Peyer's patch (tissue), 4 donors: Measurements from ENCODE around the gene GH2. TPM values are rescaled to one million over a fixed set of nuclear protein-coding genes. Genes with fewer than 3 reads are reported as not detected.

Source experiments
- DNase-seq, 3 donors: peaks; one replicate each; pipeline ENCODE4 v3.0.0-alpha.2; 2017 to 2019
- H3K27ac ChIP-seq, 4 donors: fragments of 200-600 bp; sonication (generic); one replicate each; pipeline ENCODE4 v1.5.1; 2016 to 2019
- H3K27me3 ChIP-seq, 2 donors: fragments of 200-600 bp; sonication (generic); one replicate each; pipeline ENCODE4 v1.5.1; 2019
- H3K36me3 ChIP-seq, 3 donors: fragments of 200-600 bp; sonication (generic); one replicate each; pipeline ENCODE4 v1.5.1; 2016 to 2019
- H3K4me1 ChIP-seq, 4 donors: fragments of 200-600 bp; sonication (generic); one replicate each; pipeline ENCODE4 v1.5.1; 2016 to 2019
- H3K4me3 ChIP-seq, 4 donors: fragments of 200-600 bp; sonication (generic); 1 replicate in 3 of 4; 2 replicates in 1 of 4; pipeline ENCODE4 v1.5.1; 2016 to 2019; ENCODE audit warnings: mild to moderate bottlenecking in 1 of 4
- H3K9me3 ChIP-seq, 4 donors: fragments of 200-600 bp; sonication (generic); one replicate each; pipeline ENCODE4 v1.5.1; 2016 to 2019; ENCODE audit warnings: mild to moderate bottlenecking in 1 of 4
- POLR2A ChIP-seq, 2 donors: fragments of 450-650 bp; IDR thresholded peaks; one replicate each; pipeline ENCODE4 v1.5.1; 2017; ENCODE audit warnings: antibody characterized with exemption in 2 of 2, mild to moderate bottlenecking in 2 of 2, moderate library complexity in 2 of 2
- total RNA-seq, 4 donors: library from RNA; depleted of rRNA; stranded (reverse); fragments of >200 nt; gene quantifications; one replicate each; pipeline ENCODE4 v1.1.0, GENCODE V29; 2016
- TF ChIP-seq, protein P1 (sequence below), 6 experiments: fragments of 450-650 bp in 4 of 6; fragments of 200-600 bp in 2 of 6; sonication (generic) in 1 of 6; IDR thresholded peaks; one replicate each; pipeline ENCODE4 v1.5.1; 2017 to 2019; ENCODE audit warnings: antibody characterized with exemption in 6 of 6, mild to moderate bottlenecking in 3 of 6, moderate library complexity in 1 of 6

GH2 gene
- total RNA-seq, 4 donors from 2014 or later = not detected

DNA sequence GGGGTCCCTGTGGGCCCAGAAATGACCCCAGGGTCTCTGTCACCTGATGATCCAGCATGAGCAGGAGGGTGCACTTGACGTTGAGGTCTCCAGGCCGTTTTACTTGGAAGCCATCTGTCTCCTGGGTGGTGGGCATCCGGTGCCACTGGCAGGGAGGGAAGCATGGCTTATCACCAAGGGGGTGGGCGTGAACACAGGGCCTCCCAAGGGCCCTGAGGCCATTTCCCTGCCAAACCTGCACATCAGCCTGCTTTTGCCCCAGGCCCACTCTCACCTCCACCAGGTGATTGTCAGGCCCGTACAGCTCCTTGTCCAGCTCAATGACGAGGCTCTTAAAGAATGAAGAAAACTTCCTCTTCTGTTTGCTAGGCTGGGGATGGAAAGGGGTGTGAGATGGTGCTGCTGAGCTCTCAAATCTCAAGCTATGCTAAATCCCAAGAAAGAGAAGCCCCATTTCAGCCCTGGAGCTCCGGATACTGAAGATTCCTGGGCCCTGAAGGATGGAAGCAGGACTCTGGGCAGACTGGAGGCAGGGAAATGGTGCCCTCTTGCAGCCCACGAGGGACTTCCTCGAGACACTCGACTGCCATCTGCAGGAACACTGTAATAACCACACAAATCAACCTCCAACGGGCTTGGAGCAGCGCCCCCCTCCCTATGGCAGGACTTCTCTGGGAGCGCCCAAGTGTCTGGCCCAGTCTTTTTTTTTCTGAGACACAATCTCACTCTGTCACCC, 47.1 kb downstream of the GH2 start:
- Histone ChIP-seq H3K9me3 (no peaks in the 10 kb centered on the region), H3K36me3 (peaks cover 0 to 82% (median 0%) of the 10 kb centered on the region in 3 donors), H3K27me3 (no peaks in the 10 kb centered on the region), H3K27ac (no peak overlapping the region), H3K4me3 (no peak overlapping the region), H3K4me1 (peaks cover 0 to 32% (median 10%) of the 10 kb centered on the region in 4 donors)
- no peak for TF ChIP-seq POLR2A (IDR thresholded peaks at IDR 0.05)
- TF ChIP-seq, protein P1, sequence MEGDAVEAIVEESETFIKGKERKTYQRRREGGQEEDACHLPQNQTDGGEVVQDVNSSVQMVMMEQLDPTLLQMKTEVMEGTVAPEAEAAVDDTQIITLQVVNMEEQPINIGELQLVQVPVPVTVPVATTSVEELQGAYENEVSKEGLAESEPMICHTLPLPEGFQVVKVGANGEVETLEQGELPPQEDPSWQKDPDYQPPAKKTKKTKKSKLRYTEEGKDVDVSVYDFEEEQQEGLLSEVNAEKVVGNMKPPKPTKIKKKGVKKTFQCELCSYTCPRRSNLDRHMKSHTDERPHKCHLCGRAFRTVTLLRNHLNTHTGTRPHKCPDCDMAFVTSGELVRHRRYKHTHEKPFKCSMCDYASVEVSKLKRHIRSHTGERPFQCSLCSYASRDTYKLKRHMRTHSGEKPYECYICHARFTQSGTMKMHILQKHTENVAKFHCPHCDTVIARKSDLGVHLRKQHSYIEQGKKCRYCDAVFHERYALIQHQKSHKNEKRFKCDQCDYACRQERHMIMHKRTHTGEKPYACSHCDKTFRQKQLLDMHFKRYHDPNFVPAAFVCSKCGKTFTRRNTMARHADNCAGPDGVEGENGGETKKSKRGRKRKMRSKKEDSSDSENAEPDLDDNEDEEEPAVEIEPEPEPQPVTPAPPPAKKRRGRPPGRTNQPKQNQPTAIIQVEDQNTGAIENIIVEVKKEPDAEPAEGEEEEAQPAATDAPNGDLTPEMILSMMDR (IDR thresholded peaks at IDR 0.05) = peak in 4 of 6 experiments; percentile 37 to 62 (median 58)
- peak; percentile 54 to 67 (median 66) for DNase-seq

GRCh38 chr17:63833741-63834373, 47.9 kb downstream of the GH2 start:
- no peak for DNase-seq
- Histone ChIP-seq H3K9me3 (no peaks in the 10 kb centered on the region), H3K4me1 (peaks cover 0 to 30% (median 3%) of the 10 kb centered on the region in 4 donors), H3K36me3 (peaks cover 0 to 89% (median 0%) of the 10 kb centered on the region in 3 donors), H3K27ac (no peak overlapping the region), H3K4me3 (no peak overlapping the region), H3K27me3 (no peaks in the 10 kb centered on the region)
- no peak for TF ChIP-seq POLR2A (IDR thresholded peaks at IDR 0.05)
- TF ChIP-seq, protein P1 (IDR thresholded peaks at IDR 0.05) = no peak

DNA sequence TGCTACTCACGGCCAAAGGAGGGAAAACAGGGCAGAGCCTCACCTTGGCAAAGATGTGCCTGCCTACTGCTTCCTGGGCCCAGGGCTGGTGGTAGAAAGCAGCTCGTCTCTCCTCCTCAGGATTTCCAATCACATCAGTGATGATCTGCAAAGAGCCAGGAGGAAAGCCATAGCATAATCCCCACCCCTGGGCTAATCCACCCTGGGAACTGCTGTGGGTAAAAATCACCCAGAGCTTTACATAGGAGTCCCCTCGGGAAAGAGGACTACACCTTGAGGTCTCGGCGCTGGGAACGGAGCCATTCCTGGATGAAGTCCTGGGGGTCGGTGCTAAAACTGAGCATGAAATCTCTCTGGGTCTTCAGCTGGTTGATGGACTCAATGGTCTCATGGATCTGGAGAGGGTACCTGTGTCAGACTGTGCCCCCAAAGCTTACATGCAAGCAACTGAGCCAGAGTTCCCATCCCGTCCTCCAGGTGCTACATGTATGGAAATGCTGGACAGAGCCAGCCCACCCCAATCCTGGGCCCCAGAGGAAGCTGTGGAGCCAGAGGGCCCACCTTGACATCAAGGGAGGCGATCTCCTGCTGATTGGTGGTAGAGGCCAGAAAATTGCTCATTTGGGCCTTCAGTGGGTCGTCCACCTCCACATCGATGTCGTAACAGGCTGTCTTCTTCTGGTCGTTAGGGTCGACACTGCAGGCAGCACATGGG, 48.6 kb downstream of the GH2 start:
- H3K27me3 ChIP-seq = no peaks in the 10 kb centered on the region
- no peak for TF ChIP-seq POLR2A (IDR thresholded peaks at IDR 0.05)
- no peak overlapping the region for H3K4me3 ChIP-seq
- H3K9me3 ChIP-seq = no peaks in the 10 kb centered on the region
- H3K27ac ChIP-seq = no peak overlapping the region
- H3K36me3 ChIP-seq = peaks cover 0 to 89% (median 0%) of the 10 kb centered on the region in 3 donors
- H3K4me1 ChIP-seq = peaks cover 0 to 30% (median 0%) of the 10 kb centered on the region in 4 donors
- no peak for DNase-seq

DNA sequence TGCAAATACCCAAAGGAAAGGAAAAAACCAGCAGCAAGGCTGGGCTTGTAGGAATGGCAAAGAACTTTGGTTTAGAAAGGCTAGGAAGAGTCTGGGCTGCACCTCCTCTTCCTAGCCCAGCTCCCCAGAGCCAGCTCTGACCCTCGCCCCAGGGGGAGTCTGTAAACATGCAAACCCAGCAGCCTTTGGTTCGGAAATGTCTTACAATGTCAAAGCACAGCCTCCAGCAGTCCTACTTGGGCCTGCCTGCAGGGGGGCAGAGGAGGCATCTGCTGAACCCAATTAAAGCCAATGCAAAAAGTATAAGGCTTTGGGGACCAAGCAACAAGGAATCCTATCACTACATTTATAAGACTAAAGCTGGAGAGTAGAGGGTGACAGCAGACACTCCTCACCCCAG, 49.3 kb downstream of the GH2 start:
- Histone ChIP-seq H3K4me3 (no peak overlapping the region), H3K27me3 (no peaks in the 10 kb centered on the region), H3K4me1 (peaks cover 0 to 25% (median 0%) of the 10 kb centered on the region in 4 donors), H3K36me3 (peaks cover 0 to 85% (median 0%) of the 10 kb centered on the region in 3 donors), H3K9me3 (no peaks in the 10 kb centered on the region), H3K27ac (no peak overlapping the region)
- TF ChIP-seq, protein P1 (IDR thresholded peaks at IDR 0.05) = no peak
- TF ChIP-seq POLR2A (IDR thresholded peaks at IDR 0.05) = no peak
- DNase-seq = no peak

GRCh38 chr17:63832014-63832413, 49.7 kb downstream of the GH2 start:
- no peak for DNase-seq
- Histone ChIP-seq H3K27me3 (no peaks in the 10 kb centered on the region), H3K36me3 (peaks cover 0 to 81% (median 0%) of the 10 kb centered on the region in 3 donors), H3K9me3 (no peaks in the 10 kb centered on the region), H3K27ac (no peak overlapping the region), H3K4me1 (peaks cover 0 to 21% (median 0%) of the 10 kb centered on the region in 4 donors), H3K4me3 (no peak overlapping the region)
- TF ChIP-seq, protein P1 (IDR thresholded peaks at IDR 0.05) = no peak
- TF ChIP-seq POLR2A (IDR thresholded peaks at IDR 0.05) = no peak
